ENCODE results near the gene SEMA6A. TPM values are rescaled to one million over a fixed set of nuclear protein-coding genes. Genes with fewer than 3 reads are reported as not detected.

Gene SEMA6A
- polyA plus RNA-seq, 1 of the 3 experiments (the other 2 are of a cell fraction) = 0.18 TPM

- WGBS (ENCODE audit: low lambda C conversion rate) = 65% methylated on average over 4 of the region's 4 CpGs
- no peaks in the 10 kb centered on the region for H3F3A ChIP-seq (replicated peaks; ENCODE audit: insufficient read depth)
- H3K79me2 ChIP-seq (ENCODE audit: insufficient read depth) = no peaks in the 10 kb centered on the region
- H3K4me1 ChIP-seq (ENCODE audit: control insufficient read depth in 1 of 2, insufficient read depth in 2 of 2, low read depth in 1 of 2, low read length in 1 of 2) = no peaks in the 10 kb centered on the region; a peak in 1 of 4 replicates
- no peak overlapping the region for H3K4me3 ChIP-seq (ENCODE audit: low read depth in 2 of 2, low read length in 1 of 2)
- ChIA-PET POLR2A (interaction anchor here (0.6 kb wide), 1 partner anchor 81 kb away, joined by 5 read pairs; no protein-coding TSS in a partner anchor), CTCF (no interaction called here)
- no peak for TF ChIP-seq IRF3 (IDR thresholded peaks at IDR 0.05; ENCODE audit: low read depth, low read length)
- TF ChIP-seq CTCF (IDR thresholded peaks at IDR 0.05) = no peak
- TF ChIP-seq NFIC (IDR thresholded peaks at IDR 0.05; ENCODE audit: borderline replicate concordance) = no peak
- TF ChIP-seq SMC3 (IDR thresholded peaks at IDR 0.05; ENCODE audit: low read depth, low read length) = no peak
- TF ChIP-seq NRF1 (IDR thresholded peaks at IDR 0.05; ENCODE audit: low read depth, low read length) = no peak
- TF ChIP-seq RCOR1 (IDR thresholded peaks at IDR 0.05; ENCODE audit: low read length) = no peak
- no peak for TF ChIP-seq MEF2A (IDR thresholded peaks at IDR 0.05; ENCODE audit: borderline replicate concordance, low read depth)
- no peak for TF ChIP-seq ELF1 (IDR thresholded peaks at IDR 0.05)
- TF ChIP-seq RFX5 (IDR thresholded peaks at IDR 0.05; ENCODE audit: low read length) = no peak
- H3K4me2 ChIP-seq = no peak overlapping the region
- no peaks in the 10 kb centered on the region for H3K9me2 ChIP-seq
- no peak overlapping the region for H3K27ac ChIP-seq (ENCODE audit: low read depth in 2 of 2, low read length in 1 of 2)
- DNase-seq = no peak
- no peak overlapping the region for H3K9ac ChIP-seq
- H3K27me3 ChIP-seq (ENCODE audit: insufficient read depth) = no peaks in the 10 kb centered on the region
- H4K20me1 ChIP-seq (ENCODE audit: insufficient read depth) = no peaks in the 10 kb centered on the region
- no peak overlapping the region for H2AFZ ChIP-seq (ENCODE audit: low read depth)
- H3K36me3 ChIP-seq (replicated peaks in 1 of 2; ENCODE audit: control insufficient read depth in 1 of 2, insufficient read depth in 2 of 2, low read length in 1 of 2) = no peaks in the 10 kb centered on the region
- no peaks in the 10 kb centered on the region for H3K9me3 ChIP-seq
Observed at GRCh38 chr5:116395631-116396203, 178.9 kb downstream of the SEMA6A start.

- no peaks in the 10 kb centered on the region for H3K9me2 ChIP-seq
- WGBS (ENCODE audit: low lambda C conversion rate) = 87% methylated on average over 9 of the region's 9 CpGs
- no peak overlapping the region for H3K4me3 ChIP-seq (ENCODE audit: low read depth in 2 of 2, low read length in 1 of 2)
- H3K79me2 ChIP-seq (ENCODE audit: insufficient read depth) = no peaks in the 10 kb centered on the region
- TF ChIP-seq GATA2 (CRISPR knock-in tag; IDR thresholded peaks at IDR 0.05) = no peak
- no peak for TF ChIP-seq NFIC (IDR thresholded peaks at IDR 0.05; ENCODE audit: borderline replicate concordance)
- TF ChIP-seq FOSL2 (IDR thresholded peaks at IDR 0.05; ENCODE audit: borderline replicate concordance, low read depth) = no peak
- no peak for TF ChIP-seq NRF1 (IDR thresholded peaks at IDR 0.05; ENCODE audit: low read depth, low read length)
- no peak for TF ChIP-seq RFX5 (IDR thresholded peaks at IDR 0.05; ENCODE audit: low read length)
- no peak for TF ChIP-seq FOXJ3 (CRISPR knock-in tag; IDR thresholded peaks at IDR 0.05)
- no peak for TF ChIP-seq POLR2AphosphoS5 (IDR thresholded peaks at IDR 0.05; ENCODE audit: low read depth, low read length)
- TF ChIP-seq TEAD4 (IDR thresholded peaks at IDR 0.05; ENCODE audit: borderline replicate concordance, insufficient read depth) = no peak
- no peaks in the 10 kb centered on the region for H3F3A ChIP-seq (replicated peaks; ENCODE audit: insufficient read depth)
- H3K9ac ChIP-seq = no peak overlapping the region
- no peak overlapping the region for H3K27ac ChIP-seq (ENCODE audit: low read depth in 2 of 2, low read length in 1 of 2)
- no peaks in the 10 kb centered on the region for H3K9me3 ChIP-seq
- no peak overlapping the region for H3K4me2 ChIP-seq
- no peak for DNase-seq
- H2AFZ ChIP-seq (ENCODE audit: low read depth) = no peak overlapping the region
- H3K36me3 ChIP-seq (replicated peaks in 1 of 2; ENCODE audit: control insufficient read depth in 1 of 2, insufficient read depth in 2 of 2, low read length in 1 of 2) = no peaks in the 10 kb centered on the region
- CTCF ChIA-PET = no interaction called here
- no peaks in the 10 kb centered on the region for H3K27me3 ChIP-seq (ENCODE audit: insufficient read depth)
- H4K20me1 ChIP-seq (ENCODE audit: insufficient read depth) = no peaks in the 10 kb centered on the region
- no peaks in the 10 kb centered on the region; a peak in 1 of 4 replicates for H3K4me1 ChIP-seq (ENCODE audit: control insufficient read depth in 1 of 2, insufficient read depth in 2 of 2, low read depth in 1 of 2, low read length in 1 of 2)
- POLR2A ChIA-PET = interaction anchor here (0.6 kb wide), 1 partner anchor 81 kb away, joined by 5 read pairs; no protein-coding TSS in a partner anchor
Observed at GRCh38 chr5:116395226-116395625, 179.4 kb downstream of the SEMA6A start.
